GM15510 (cell line): ENCODE measurements around the gene TP53I11.

Source experiments
- POLR2A ChIP-seq: IDR thresholded peaks from 3 replicates; pipeline ENCODE4 v1.6.1; 2011; ENCODE audit warnings: borderline replicate concordance; ENCODE audit not compliant: insufficient read length; ENCODE audit errors: extremely low read depth

The TP53I11 gene

GRCh38 chr11:44954051-44954906 is 3.6 kb upstream of the TP53I11 start:
- TF ChIP-seq POLR2A: no peak

- TF ChIP-seq POLR2A: no peak
These were observed 2.0 kb upstream of the TP53I11 start for GRCh38 chr11:44952500-44953260.

DNA sequence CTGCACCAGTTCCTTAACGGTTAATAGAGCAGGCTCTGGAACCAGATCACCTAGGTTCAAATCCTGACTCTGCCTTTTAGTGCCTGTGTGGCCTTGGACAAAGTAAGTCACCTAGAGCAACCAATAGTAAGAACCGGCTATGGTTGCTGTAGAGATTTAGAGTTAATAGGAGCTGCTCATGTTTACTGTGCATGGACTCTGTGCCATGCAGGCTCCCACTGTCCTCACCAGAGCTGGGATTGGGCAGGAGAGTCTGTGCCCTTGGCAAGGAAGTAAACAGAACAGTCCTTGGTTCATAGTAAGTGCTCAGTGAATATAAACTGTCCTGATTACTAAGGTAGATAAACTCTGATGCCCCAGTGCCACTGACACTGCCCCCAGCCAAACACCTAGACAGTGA is 1.4 kb upstream of the TP53I11 start:
- no peak for TF ChIP-seq POLR2A

GRCh38 chr11:44950031-44950624 is 555 bp downstream of the TP53I11 start:
- no peak for TF ChIP-seq POLR2A

GRCh38 chr11:44949160-44950030 is 1.3 kb downstream of the TP53I11 start:
- no peak for TF ChIP-seq POLR2A

DNA sequence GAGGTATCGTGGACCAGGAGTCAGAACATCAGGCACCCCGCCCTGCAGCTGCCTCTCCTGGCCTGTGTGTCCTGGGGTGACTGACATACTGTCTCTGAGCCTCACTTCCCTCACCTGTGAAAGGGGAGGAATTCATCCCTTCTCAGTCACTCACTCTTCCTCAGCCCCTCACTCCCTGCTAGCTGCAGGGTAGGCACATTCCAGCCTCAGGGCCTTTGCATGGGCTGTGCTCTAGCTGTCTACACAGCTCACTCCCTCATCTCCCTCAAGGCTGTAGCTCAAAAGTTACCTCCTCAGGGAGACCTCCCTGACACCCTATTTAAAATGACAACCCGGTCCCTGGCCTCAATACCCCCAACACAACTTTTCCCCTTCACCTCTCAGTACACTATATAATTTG is 2.5 kb downstream of the TP53I11 start:
- no peak for TF ChIP-seq POLR2A

DNA sequence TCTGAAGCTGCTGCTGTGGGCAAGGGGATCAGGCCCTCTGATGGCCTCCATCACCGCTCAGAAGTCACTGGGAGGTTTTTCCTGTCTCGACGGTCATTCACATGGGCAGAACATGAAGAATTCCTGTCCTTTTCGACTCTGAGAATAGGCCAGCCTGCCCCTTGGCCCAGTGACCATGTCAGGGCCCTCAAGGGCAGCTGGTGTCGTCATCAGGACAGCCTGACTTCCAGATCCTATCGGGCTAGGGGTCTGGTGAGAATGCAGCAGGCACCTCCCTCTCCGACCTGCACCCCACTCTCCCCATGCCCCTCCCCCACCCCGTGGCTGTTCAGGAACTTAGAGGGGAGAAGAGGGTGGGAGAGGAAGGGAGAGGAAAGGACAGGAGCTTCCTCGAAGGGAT is 3.6 kb downstream of the TP53I11 start:
- TF ChIP-seq POLR2A: no peak

DNA sequence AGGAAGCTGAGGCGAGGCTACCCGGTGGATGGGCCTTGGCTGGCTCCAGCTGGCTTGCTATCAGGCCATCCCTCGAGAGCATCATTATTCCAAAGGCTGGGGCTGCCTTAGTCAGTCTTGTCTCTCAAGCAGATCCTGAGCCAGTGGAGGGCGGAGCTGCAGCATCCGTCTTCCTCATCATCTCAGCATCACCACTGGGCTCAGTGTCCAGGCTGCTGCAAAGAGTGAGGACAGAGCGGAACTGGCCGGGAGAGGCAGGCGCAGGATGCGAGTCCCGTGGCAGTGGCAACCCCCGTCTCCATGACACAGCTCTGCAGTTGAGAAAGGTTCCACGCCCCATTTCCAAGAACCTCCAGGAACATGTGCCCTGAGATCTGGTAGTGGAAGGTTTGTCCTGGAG is 4.4 kb downstream of the TP53I11 start:
- no peak for TF ChIP-seq POLR2A

- TF ChIP-seq POLR2A: no peak
These were observed 5.0 kb downstream of the TP53I11 start for GRCh38 chr11:44945666-44946065.

- TF ChIP-seq POLR2A: no peak
These were observed 5.8 kb downstream of the TP53I11 start for GRCh38 chr11:44944853-44945235.

- TF ChIP-seq POLR2A: no peak
These were observed 6.4 kb downstream of the TP53I11 start for GRCh38 chr11:44944181-44944852.

GRCh38 chr11:44943696-44944095 is 7.0 kb downstream of the TP53I11 start:
- TF ChIP-seq POLR2A: no peak

DNA sequence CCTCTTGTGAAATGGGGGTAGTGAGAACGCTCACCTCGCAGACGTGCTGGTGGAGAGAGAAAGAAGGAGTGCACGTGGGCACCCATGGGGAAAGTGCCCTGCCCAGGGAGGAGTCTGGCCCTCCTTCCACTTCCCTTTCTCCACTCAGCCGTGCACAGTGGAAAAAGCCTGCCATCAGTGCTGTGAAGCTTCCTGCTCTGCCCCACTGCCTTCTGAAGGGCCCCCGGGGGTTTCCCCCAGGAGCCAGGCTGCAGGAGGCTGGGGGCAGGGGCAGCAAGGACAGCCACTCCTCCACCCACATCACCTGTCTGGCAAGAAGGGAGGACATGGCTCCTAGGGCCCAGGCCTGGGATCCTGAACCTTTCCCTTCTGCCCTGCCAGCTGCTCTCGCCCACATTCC is 7.6 kb downstream of the TP53I11 start:
- TF ChIP-seq POLR2A: no peak
